WERI-Rb-1 (cell line): ENCODE measurements around the gene ENO2.

Experiments used
- DNase-seq: peaks from one replicate; pipeline ENCODE4 v3.0.0-alpha.2; 2020
- H3K27ac ChIP-seq: fragments of 250-450 bp; sonication (Bioruptor Pico); 2 replicates; pipeline ENCODE4 v1.5.1; 2020; ENCODE audit warnings: mild to moderate bottlenecking, moderate library complexity
- H3K27me3 ChIP-seq: fragments of 250-450 bp; sonication (Bioruptor Pico); 2 replicates; pipeline ENCODE4 v1.5.1; 2021; ENCODE audit warnings: mild to moderate bottlenecking, low read depth, moderate library complexity; ENCODE audit not compliant: insufficient read depth, severe bottlenecking
- H3K36me3 ChIP-seq: fragments of 250-450 bp; sonication (Bioruptor Pico); 2 replicates; pipeline ENCODE4 v1.5.1; 2020; ENCODE audit warnings: mild to moderate bottlenecking, moderate library complexity
- H3K4me3 ChIP-seq: 2 replicates; pipeline ENCODE4 v1.5.1; 2011; ENCODE audit warnings: low read depth, mild to moderate bottlenecking, control low read depth, low read length
- H3K9me3 ChIP-seq: fragments of 250-450 bp; sonication (Bioruptor Pico); 2 replicates; pipeline ENCODE4 v1.5.1; 2021; ENCODE audit warnings: mild to moderate bottlenecking, moderate library complexity; ENCODE audit not compliant: severe bottlenecking
- CTCF ChIP-seq: IDR thresholded peaks from 2 replicates; pipeline ENCODE4 v1.5.1; 2011; ENCODE audit warnings: low read depth, mild to moderate bottlenecking, control low read depth, inconsistent platforms, low read length

ENO2 gene

GRCh38 chr12:6894321-6894720, 20.1 kb upstream of the ENO2 start:
- TF ChIP-seq CTCF, result no peak
- Histone ChIP-seq H3K27me3 (no peaks in the 10 kb centered on the region), H3K27ac (no peak overlapping the region), H3K36me3 (no peaks in the 10 kb centered on the region; the same call in 1 of the 2 replicates), H3K4me3 (no peak overlapping the region), H3K9me3 (no peaks in the 10 kb centered on the region)
- DNase-seq, result no peak

GRCh38 chr12:6896846-6897435, 17.4 kb upstream of the ENO2 start:
- Histone ChIP-seq H3K36me3 (no peaks in the 10 kb centered on the region), H3K27me3 (no peaks in the 10 kb centered on the region), H3K9me3 (no peaks in the 10 kb centered on the region), H3K27ac (no peak overlapping the region), H3K4me3 (no peak overlapping the region)
- TF ChIP-seq CTCF, result no peak
- DNase-seq, result no peak

GRCh38 chr12:6899427-6899826, 15.0 kb upstream of the ENO2 start:
- Histone ChIP-seq H3K4me3 (no peak overlapping the region), H3K27ac (no peak overlapping the region), H3K36me3 (no peaks in the 10 kb centered on the region), H3K27me3 (no peaks in the 10 kb centered on the region), H3K9me3 (no peaks in the 10 kb centered on the region)
- DNase-seq, result no peak
- no peak for TF ChIP-seq CTCF

GRCh38 chr12:6899837-6900519, 14.4 kb upstream of the ENO2 start:
- no peak overlapping the region for H3K27ac ChIP-seq
- no peaks in the 10 kb centered on the region for H3K36me3 ChIP-seq
- DNase-seq, result no peak
- TF ChIP-seq CTCF, result no peak
- H3K27me3 ChIP-seq, result no peaks in the 10 kb centered on the region
- H3K9me3 ChIP-seq, result no peaks in the 10 kb centered on the region
- no peak overlapping the region for H3K4me3 ChIP-seq

- Histone ChIP-seq H3K27ac (peak overlapping the region; percentile 65), H3K9me3 (no peaks in the 10 kb centered on the region), H3K36me3 (no peaks in the 10 kb centered on the region), H3K27me3 (no peaks in the 10 kb centered on the region), H3K4me3 (no peak overlapping the region)
- peak; percentile 42 for DNase-seq
- TF ChIP-seq CTCF, result no peak
These were observed 11.9 kb upstream of the ENO2 start for GRCh38 chr12:6902448-6902847.
